ENCODE results near the gene ELL2.
A peak's percentile ranks its signal among the peaks of the same experiment; 100 is the strongest.
"Not testable (repeated sequence)": the region's sequence is repeated elsewhere in the genome, so short reads cannot be mapped to it uniquely, and the experiment has no call there.

Gene ELL2

DNA sequence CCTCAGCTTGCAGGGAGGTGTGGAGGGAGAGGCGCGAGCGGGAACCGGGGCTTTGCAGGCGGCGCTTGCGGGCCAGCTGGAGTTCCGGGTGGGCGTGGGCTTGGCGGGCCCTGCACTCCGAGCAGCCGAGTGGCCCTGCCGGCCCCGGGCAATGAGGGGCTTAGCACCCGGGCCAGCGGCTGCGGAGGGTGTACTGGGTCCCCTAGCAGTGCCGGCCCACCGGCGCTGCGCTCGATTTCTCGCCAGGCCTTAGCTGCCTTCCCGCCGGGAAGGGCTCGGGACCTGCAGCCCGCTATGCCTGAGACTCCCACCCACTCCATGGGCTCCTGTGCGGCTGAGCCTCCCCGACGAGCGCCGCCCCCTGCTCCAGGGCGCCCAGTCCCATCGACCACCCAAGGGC, 110.5 kb downstream of the ELL2 start:
- not testable (repeated sequence) for H3K4me3 ChIP-seq, H3K27ac ChIP-seq

DNA sequence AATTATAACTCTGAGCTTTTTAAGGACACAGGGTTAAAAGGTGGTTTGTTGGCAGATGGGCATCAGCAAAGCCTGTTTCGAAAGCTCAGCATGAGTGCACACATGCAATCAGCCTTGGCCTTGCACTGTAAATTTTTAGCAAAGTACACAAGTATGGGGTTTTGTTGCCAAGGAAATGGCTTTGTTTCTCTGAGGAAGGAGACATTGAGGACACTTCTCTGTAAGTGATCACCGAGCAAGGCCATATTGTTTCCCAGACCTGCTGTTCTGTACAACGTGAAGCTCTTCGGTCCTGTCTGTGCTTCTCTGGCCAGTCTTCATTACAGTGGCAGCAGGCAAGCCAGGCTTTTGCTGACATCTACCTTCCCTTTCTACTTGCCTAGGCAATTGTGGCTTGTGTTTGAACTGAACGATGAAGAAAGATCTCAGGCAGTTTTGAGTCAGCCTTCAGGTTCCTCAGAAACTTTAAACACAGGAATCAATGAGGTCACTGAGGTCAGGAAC, 111.2 kb downstream of the ELL2 start:
- H3K27ac ChIP-seq = no peak overlapping the region

DNA sequence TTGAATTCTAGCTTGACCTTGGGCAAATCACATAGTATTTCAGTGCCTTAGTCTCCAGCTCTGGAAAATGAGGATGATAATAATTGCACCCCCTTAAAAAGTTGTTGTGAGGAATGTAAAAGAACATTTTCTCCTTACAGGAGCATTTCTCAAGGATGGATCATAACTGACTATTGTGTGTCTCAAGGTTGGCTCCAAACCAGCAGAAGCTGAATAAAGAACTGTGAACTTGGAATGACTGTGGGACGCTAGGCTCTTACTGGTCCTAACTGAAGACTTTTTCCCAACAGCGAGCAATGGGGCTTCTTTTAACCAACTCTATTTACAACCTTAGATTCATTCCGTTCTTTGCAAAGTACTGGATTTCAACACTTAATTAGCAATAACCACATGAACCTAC, 113.0 kb downstream of the ELL2 start:
- Histone ChIP-seq H3K27ac (no peak overlapping the region), H3K4me3 (no peak overlapping the region)

More for the DNA sequence above, 111.2 kb downstream of the ELL2 start:
- H3K4me3 ChIP-seq = no peak overlapping the region

- H3K4me3 ChIP-seq = no peak overlapping the region
- H3K27ac ChIP-seq = no peak overlapping the region
Observed at GRCh38 chr5:95847261-95847592, 114.4 kb downstream of the ELL2 start.

DNA sequence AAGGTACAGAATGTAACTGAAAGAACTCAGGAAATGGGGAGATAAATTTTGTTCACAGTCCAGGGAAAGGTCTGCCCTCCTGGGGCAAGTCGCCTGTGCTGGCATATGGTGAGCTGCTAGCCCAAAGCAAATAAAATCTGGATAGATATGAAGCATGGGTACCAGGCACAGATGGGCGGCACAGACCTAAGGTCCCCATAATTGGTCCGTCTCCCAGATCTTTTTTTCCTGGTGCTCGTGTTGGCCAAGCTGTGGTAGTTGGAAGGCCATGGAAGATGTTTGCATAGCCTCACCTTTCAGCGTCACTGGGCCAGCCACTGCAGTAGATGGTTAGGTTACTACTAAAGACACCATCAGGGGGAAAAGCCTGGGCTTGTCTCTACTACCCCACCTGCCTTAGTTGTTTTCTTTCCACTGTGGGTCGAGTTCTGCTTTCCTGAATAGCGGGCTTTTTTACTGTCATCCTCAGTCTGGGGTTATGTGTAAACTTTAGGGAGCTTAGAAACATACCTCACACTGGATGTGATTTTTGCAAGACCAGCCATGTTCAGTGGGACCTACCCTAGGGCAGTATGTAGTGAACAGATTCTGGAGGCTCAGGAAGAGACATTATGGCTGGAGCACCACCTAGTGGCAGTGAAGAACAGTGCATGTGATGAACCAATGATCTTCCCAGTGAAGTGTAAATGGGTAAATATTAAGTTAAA, 114.9 kb downstream of the ELL2 start:
- Histone ChIP-seq H3K27ac (no peak overlapping the region), H3K4me3 (no peak overlapping the region)

GRCh38 chr5:95845391-95845790, 116.3 kb downstream of the ELL2 start:
- Histone ChIP-seq H3K27ac (peak overlapping the region in 1 of 21 experiments; percentile 30), H3K4me3 (no peak overlapping the region)

GRCh38 chr5:95843733-95844223, 117.9 kb downstream of the ELL2 start:
- Histone ChIP-seq H3K27ac (peak overlapping the region in 13 of 21 experiments; percentile 11 to 81 (median 64)), H3K4me3 (no peak overlapping the region)

DNA sequence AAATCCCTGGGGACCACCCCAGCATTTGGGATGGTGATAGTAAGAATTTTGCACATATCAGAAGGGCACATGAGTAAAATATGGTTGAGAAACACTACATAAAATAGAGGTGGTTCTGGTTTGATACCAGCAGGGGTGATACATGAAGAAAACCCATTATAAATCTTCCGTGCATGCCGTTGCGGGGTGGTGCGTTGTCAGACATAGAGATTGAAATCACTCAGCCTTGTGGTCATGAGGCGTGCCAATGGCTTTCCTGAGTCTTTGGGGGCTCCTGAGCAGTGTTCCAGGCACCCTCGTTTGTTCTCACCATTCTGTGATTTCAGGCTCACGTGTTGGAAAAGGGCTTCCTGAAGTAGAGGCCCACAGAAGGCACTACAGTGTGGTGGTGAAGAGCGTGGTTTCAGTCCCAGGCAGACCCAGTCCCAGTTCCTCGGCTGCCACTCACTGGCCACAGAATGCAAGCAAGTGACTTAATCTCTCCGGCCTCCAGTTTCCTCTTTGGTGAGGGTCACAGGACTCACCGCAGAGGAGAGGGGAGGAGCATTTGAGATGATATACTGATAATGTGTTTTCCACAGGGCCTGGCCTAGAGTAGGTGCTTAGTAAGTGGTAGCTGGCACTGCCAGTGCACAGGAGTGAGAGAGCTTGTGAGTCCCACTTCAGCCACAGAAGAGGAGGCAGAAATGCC, 118.7 kb downstream of the ELL2 start:
- Histone ChIP-seq H3K27ac (peak overlapping the region in 20 of 21 experiments; percentile 11 to 81 (median 60)), H3K4me3 (no peak overlapping the region)

DNA sequence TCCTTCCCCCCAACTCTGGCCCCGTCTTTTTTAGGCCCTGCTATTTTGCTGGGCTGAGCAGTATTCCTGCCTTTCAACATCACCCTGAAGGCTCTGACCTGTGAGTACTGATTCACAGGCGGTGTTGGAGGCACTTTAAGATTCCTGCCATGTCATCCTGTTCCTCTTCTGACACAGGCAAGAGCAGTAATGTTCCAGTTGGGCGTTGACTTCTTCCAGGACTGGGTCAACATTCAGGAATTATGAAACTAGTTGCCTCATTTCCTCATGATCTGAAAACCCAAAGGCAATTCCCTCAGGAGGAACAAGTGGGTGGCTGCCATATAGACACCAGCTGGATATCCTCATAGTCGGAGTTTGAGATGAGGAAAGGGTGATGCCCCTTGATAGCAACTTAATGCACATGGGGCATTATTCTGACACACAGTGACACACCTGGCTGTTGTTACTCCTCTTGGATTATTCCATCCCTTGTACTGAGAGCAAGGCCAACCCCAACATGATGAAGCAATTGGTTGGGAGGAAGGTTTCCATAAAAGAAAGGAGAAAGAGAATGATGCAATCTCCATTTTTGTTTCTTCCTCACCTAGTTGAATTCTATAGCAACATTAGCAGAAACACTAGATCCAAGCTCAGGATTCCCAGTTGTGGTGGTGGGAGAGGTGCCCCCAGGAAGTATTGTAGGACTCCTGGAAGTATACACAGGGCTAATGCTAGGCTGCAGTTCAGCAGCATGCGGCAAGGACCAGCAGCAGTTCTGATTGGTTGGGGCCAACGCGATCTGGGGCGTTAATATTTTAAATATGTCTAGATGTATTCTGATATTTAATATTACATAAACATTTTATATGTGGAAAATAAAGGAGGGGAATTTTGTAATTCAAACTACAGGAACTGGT, 119.5 kb downstream of the ELL2 start:
- Histone ChIP-seq H3K4me3 (no peak overlapping the region), H3K27ac (peak overlapping the region in 20 of 21 experiments; percentile 22 to 81 (median 66))

DNA sequence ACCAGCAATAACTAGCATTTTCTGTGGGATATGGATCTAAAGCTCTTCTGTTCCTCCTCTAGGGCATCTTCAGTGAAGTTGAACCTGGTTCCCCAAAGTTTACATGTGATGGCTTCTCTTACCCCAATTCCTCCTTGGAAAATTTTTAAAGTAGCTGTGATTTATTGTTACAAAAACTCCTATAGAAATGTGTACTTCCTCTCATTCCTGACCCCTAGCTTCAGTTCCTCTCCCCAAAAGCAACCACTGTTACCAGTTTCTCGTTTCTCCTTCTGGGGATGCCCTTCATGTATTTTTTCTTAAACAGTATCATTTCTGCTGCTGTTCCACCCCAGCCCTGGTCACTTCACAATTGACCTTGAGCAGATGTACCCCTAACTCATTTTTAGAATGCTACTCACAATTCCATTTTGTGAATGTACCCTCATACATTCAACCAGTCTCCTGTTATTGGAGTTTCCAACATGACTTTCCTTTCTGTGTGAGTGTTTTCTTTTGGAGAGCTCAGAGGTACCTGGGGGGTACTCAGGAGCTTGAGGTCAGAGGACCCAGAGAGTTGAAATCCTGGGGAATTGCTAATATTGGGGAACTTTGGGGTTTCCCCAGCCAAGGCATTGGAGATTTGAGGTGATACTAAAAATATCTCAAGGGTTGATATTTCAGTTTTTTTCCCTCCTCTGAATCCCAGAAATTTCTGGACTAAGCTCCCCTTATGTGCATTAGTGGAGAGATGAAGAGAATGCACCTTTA, 120.5 kb downstream of the ELL2 start:
- Histone ChIP-seq H3K4me3 (no peak overlapping the region), H3K27ac (peak overlapping the region in 19 of 21 experiments; percentile 4 to 81 (median 55))

- Histone ChIP-seq H3K27ac (peak overlapping the region in 20 of 21 experiments; percentile 10 to 81 (median 62)), H3K4me3 (no peak overlapping the region)
Observed at GRCh38 chr5:95839658-95840057, 122.0 kb downstream of the ELL2 start.

DNA sequence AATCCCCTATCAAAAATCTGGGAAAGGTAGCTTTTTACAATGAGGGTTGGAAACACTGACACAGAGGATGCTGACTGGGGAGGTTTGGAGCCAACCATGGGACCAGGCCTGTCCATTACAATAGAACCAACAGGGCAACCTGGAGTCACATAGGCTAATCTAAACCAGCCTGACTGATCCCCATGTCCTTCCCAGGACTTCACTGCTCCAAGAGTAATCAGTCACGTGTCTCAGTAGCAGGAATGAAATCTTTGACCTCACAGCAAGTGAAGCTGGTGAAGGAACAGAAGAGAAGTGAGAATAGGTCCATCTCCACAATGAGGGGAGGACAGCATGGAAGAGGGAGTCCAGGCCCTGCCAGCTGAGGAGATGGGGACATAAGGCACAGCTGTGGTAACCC, 123.1 kb downstream of the ELL2 start:
- H3K4me3 ChIP-seq = peak overlapping the region in 1 of 7 experiments; percentile 9
- peak overlapping the region in 16 of 21 experiments; percentile 17 to 88 (median 68) for H3K27ac ChIP-seq

GRCh38 chr5:95838001-95838520, 123.6 kb downstream of the ELL2 start:
- Histone ChIP-seq H3K27ac (peak overlapping the region in 15 of 21 experiments; percentile 1 to 88 (median 71)), H3K4me3 (no peak overlapping the region)

- Histone ChIP-seq H3K27ac (peak overlapping the region in 12 of 21 experiments; percentile 1 to 88 (median 72)), H3K4me3 (no peak overlapping the region)
Observed at GRCh38 chr5:95837492-95837891, 124.2 kb downstream of the ELL2 start.

DNA sequence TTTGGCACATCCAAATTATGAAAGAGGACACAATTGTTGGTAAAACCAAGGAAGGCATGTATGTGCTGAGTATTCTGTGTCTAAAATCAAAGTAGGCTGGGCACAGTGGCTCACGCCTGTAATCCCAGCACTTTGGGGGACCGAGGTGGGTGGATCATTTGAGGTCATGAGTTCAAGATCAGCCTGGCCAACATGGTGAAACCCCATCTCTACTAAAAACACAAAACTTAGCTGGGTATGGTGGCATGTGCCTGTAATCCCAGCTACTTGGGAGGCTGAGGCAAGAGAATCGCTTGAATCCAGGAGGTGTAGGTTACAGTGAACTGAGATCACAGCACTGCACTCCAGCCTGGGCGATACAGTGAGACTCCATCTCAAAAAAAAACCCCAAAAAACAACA, 124.7 kb downstream of the ELL2 start:
- not testable (repeated sequence) for H3K4me3 ChIP-seq
- H3K27ac ChIP-seq = peak overlapping the region in 16 of 21 experiments; percentile 14 to 95 (median 89)

DNA sequence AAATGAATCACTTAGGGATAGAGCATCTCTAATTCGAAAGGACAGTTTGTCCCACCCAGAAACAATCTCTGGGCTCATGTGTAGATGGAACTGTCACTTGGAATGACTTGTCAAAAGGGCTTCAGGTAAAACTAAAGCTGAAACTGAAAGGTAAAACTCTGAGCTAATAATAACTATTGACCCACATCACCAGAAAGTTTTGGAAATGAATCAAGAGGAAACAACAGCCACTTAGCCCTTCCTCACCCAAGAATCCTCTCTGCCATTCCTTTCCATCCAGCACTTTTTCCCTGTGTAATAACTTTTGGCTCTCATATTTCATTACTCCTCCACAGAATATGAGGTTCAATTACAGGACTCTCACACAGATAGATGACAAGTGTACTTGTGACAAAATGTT, 125.1 kb downstream of the ELL2 start:
- Histone ChIP-seq H3K27ac (peak overlapping the region in 18 of 21 experiments; percentile 14 to 95 (median 90)), H3K4me3 (peak overlapping the region in 1 of 7 experiments; percentile 62)

GRCh38 chr5:95835682-95836385, 125.8 kb downstream of the ELL2 start:
- H3K27ac ChIP-seq = peak overlapping the region in 20 of 21 experiments; percentile 58 to 95 (median 90)
- H3K4me3 ChIP-seq = peak overlapping the region; percentile 17 to 62 (median 47)
